Parathyroid adenoma (tissue), 2 donors: Measurements from ENCODE around the gene CMTM8.

Experiments
- H2AFZ ChIP-seq: fragments of 300-600 bp; sonication (generic); one replicate; pipeline ENCODE4 v1.7.0; 2017; ENCODE audit warnings: antibody characterized with exemption, mild to moderate bottlenecking
- H3K27ac ChIP-seq: fragments of 300-600 bp; sonication (generic); one replicate; pipeline ENCODE4 v1.7.0; 2017
- H3K27me3 ChIP-seq: fragments of 300-600 bp; sonication (generic); one replicate; pipeline ENCODE4 v1.7.0; 2017; ENCODE audit warnings: low read length; ENCODE audit not compliant: control insufficient read depth, insufficient read depth
- H3K36me3 ChIP-seq: fragments of 300-600 bp; sonication (generic); one replicate; pipeline ENCODE4 v1.7.0; 2017; ENCODE audit warnings: low read length; ENCODE audit not compliant: control insufficient read depth, insufficient read depth
- H3K4me1 ChIP-seq: fragments of 300-600 bp; sonication (generic); one replicate; pipeline ENCODE4 v1.7.0; 2017; ENCODE audit warnings: control low read depth
- H3K4me2 ChIP-seq: fragments of 300-600 bp; sonication (generic); one replicate; pipeline ENCODE4 v1.7.0; 2017; ENCODE audit warnings: low read length
- H3K4me3 ChIP-seq: fragments of 300-600 bp; sonication (generic); one replicate; pipeline ENCODE4 v1.7.0; 2017; ENCODE audit warnings: low read depth, low read length
- H3K79me2 ChIP-seq: fragments of 300-600 bp; sonication (generic); one replicate; pipeline ENCODE4 v1.7.0; 2017; ENCODE audit warnings: control low read depth
- H3K9ac ChIP-seq: fragments of 300-600 bp; sonication (generic); one replicate; pipeline ENCODE4 v1.7.0; 2017; ENCODE audit warnings: mild to moderate bottlenecking
- H3K9me3 ChIP-seq: fragments of 300-600 bp; sonication (generic); one replicate; pipeline ENCODE4 v1.7.0; 2017; ENCODE audit warnings: low read length; ENCODE audit not compliant: control insufficient read depth
- CTCF ChIP-seq: fragments of 300-600 bp; sonication (generic); IDR thresholded peaks from one replicate; pipeline ENCODE4 v1.7.0; 2017; ENCODE audit warnings: antibody characterized with exemption, mild to moderate bottlenecking
- donor health status: primary hyperparathyroidism.

Gene CMTM8

GRCh38 chr3:32308378-32308777 lies 69.9 kb downstream of the CMTM8 start:
- H3K9me3 ChIP-seq, result no peaks in the 10 kb centered on the region
- no peak overlapping the region for H3K4me3 ChIP-seq
- peaks cover 40% of the 10 kb centered on the region for H3K4me1 ChIP-seq
- no peak overlapping the region for H3K4me2 ChIP-seq
- H2AFZ ChIP-seq, result no peak overlapping the region
- H3K27ac ChIP-seq, result no peak overlapping the region
- TF ChIP-seq CTCF, result no peak
- no peak overlapping the region for H3K9ac ChIP-seq
- no peaks in the 10 kb centered on the region for H3K27me3 ChIP-seq
- no peaks in the 10 kb centered on the region for H3K36me3 ChIP-seq
- peaks cover 21% of the 10 kb centered on the region for H3K79me2 ChIP-seq

GRCh38 chr3:32309654-32310242 lies 71.3 kb downstream of the CMTM8 start:
- Histone ChIP-seq H3K4me2 (no peak overlapping the region), H2AFZ (peak overlapping the region; percentile 61), H3K79me2 (peaks cover 16% of the 10 kb centered on the region), H3K27ac (peak overlapping the region; percentile 58), H3K9me3 (no peaks in the 10 kb centered on the region), H3K27me3 (no peaks in the 10 kb centered on the region), H3K4me1 (peaks cover 40% of the 10 kb centered on the region), H3K9ac (no peak overlapping the region), H3K4me3 (no peak overlapping the region), H3K36me3 (no peaks in the 10 kb centered on the region)
- no peak for TF ChIP-seq CTCF

GRCh38 chr3:32310336-32310735 lies 71.9 kb downstream of the CMTM8 start:
- peaks cover 40% of the 10 kb centered on the region for H3K4me1 ChIP-seq
- H3K9me3 ChIP-seq, result no peaks in the 10 kb centered on the region
- no peaks in the 10 kb centered on the region for H3K27me3 ChIP-seq
- peaks cover 16% of the 10 kb centered on the region for H3K79me2 ChIP-seq
- no peak overlapping the region for H3K4me3 ChIP-seq
- H3K4me2 ChIP-seq, result no peak overlapping the region
- H3K27ac ChIP-seq, result peak overlapping the region; percentile 58
- H3K36me3 ChIP-seq, result no peaks in the 10 kb centered on the region
- TF ChIP-seq CTCF, result no peak
- H3K9ac ChIP-seq, result no peak overlapping the region
- peak overlapping the region; percentile 61 for H2AFZ ChIP-seq

GRCh38 chr3:32310918-32311839 lies 72.7 kb downstream of the CMTM8 start:
- Histone ChIP-seq H3K79me2 (peaks cover 13% of the 10 kb centered on the region), H3K4me3 (no peak overlapping the region), H3K4me1 (peaks cover 40% of the 10 kb centered on the region), H3K9ac (no peak overlapping the region), H2AFZ (no peak overlapping the region), H3K27ac (no peak overlapping the region), H3K4me2 (no peak overlapping the region), H3K36me3 (no peaks in the 10 kb centered on the region), H3K9me3 (no peaks in the 10 kb centered on the region), H3K27me3 (no peaks in the 10 kb centered on the region)
- TF ChIP-seq CTCF, result no peak
